ENCODE data around the gene DTNBP1.

- TF ChIP-seq CTCF (conservative IDR thresholded peaks at IDR 0.05; ENCODE audit: low read length) (no peak), EZH2phosphoT487 (IDR thresholded peaks at IDR 0.05; ENCODE audit: borderline replicate concordance, low read depth, low read length) (no peak)
Observed at GRCh38 chr6:15553736-15554294, 109.0 kb downstream of the DTNBP1 start.

Data from OCI-LY7 (cell line).